Stimulated activated naive CD8-positive, alpha-beta T cell treated with anti-CD3 and anti-CD28 coated beads, Interleukin-15, amount 100 ng/mL, for 72 hours (primary cell): ENCODE results near the gene ZMAT3.

ENCODE experiments used
- ATAC-seq: fragments of 150-1000 bp; cut with Tn5 transposase; 2 replicates; pipeline ENCODE4 v1.10.0; 2021; ENCODE audit warnings: mild to moderate bottlenecking, moderate library complexity
- DNase-seq, 2 donors: peaks; one replicate each; pipeline ENCODE4 v3.0.0; 2021 to 2022
- H3K27ac Mint-ChIP-seq, 2 donors: one replicate each; pipeline ENCODE4 v1.8.0; 2022; ENCODE audit warnings: mild to moderate bottlenecking in 2 of 2, mixed read lengths in 2 of 2, moderate library complexity in 2 of 2
- H3K27me3 Mint-ChIP-seq: one replicate; pipeline ENCODE4 v1.8.0; 2022; ENCODE audit warnings: mixed read lengths
- H3K4me1 Mint-ChIP-seq: one replicate; pipeline ENCODE4 v1.8.0; 2022; ENCODE audit warnings: mild to moderate bottlenecking, mixed read lengths
- H3K4me3 Mint-ChIP-seq, 2 donors: one replicate each; pipeline ENCODE4 v1.8.0; 2022; ENCODE audit warnings: mild to moderate bottlenecking in 2 of 2, mixed read lengths in 2 of 2, moderate library complexity in 1 of 2
- H3K9me3 Mint-ChIP-seq, 2 donors: one replicate each; pipeline ENCODE4 v1.8.0; 2022; ENCODE audit warnings: mixed read lengths in 2 of 2

The ZMAT3 gene

GRCh38 chr3:179016979-179017670, 54.5 kb downstream of the ZMAT3 start:
- ATAC-seq (no peak), DNase-seq (no peak)
- peaks cover 46% of the 10 kb centered on the region for H3K4me1 Mint-ChIP-seq
- no peak overlapping the region for H3K4me3 Mint-ChIP-seq
- no peaks in the 10 kb centered on the region for H3K9me3 Mint-ChIP-seq
- no peak overlapping the region for H3K27ac Mint-ChIP-seq
- H3K27me3 Mint-ChIP-seq, result peaks cover 7% of the 10 kb centered on the region

GRCh38 chr3:179015551-179016020, 56.0 kb downstream of the ZMAT3 start:
- H3K9me3 Mint-ChIP-seq, result no peaks in the 10 kb centered on the region
- H3K27ac Mint-ChIP-seq, result no peak overlapping the region
- H3K4me3 Mint-ChIP-seq, result no peak overlapping the region
- DNase-seq (peak; percentile 61 to 70), ATAC-seq (peak; percentile 94)
- peaks cover 9% of the 10 kb centered on the region for H3K27me3 Mint-ChIP-seq
- H3K4me1 Mint-ChIP-seq, result peaks cover 33% of the 10 kb centered on the region

GRCh38 chr3:179005706-179006105, 65.9 kb downstream of the ZMAT3 start:
- no peak overlapping the region for H3K27ac Mint-ChIP-seq
- H3K4me1 Mint-ChIP-seq, result peaks cover 9% of the 10 kb centered on the region
- ATAC-seq (no peak), DNase-seq (no peak)
- no peak overlapping the region for H3K4me3 Mint-ChIP-seq
- H3K9me3 Mint-ChIP-seq, result no peaks in the 10 kb centered on the region
- H3K27me3 Mint-ChIP-seq, result peaks cover 50% of the 10 kb centered on the region

- no peak overlapping the region for H3K27ac Mint-ChIP-seq
- peaks cover 45% of the 10 kb centered on the region for H3K27me3 Mint-ChIP-seq
- ATAC-seq, result no peak
- H3K4me3 Mint-ChIP-seq, result no peak overlapping the region
- H3K9me3 Mint-ChIP-seq, result no peaks in the 10 kb centered on the region
- H3K4me1 Mint-ChIP-seq, result peaks cover 14% of the 10 kb centered on the region
- no peak for DNase-seq
These were observed 66.4 kb downstream of the ZMAT3 start for GRCh38 chr3:179005213-179005612.

- Mint-ChIP-seq H3K27ac (no peak overlapping the region), H3K4me3 (peak overlapping the region in 1 of 2 donors; percentile 39), H3K27me3 (peaks cover 7% of the 10 kb centered on the region), H3K4me1 (peaks cover 48% of the 10 kb centered on the region), H3K9me3 (peaks cover 0 to 4% of the 10 kb centered on the region in 2 donors)
- no peak for ATAC-seq
- no peak for DNase-seq
These were observed 71.0 kb downstream of the ZMAT3 start for GRCh38 chr3:179000659-179001058.

- DNase-seq (peak; percentile 14 to 21), ATAC-seq (peak; percentile 88)
- H3K9me3 Mint-ChIP-seq, result peaks cover 0 to 4% of the 10 kb centered on the region in 2 donors
- peaks cover 2% of the 10 kb centered on the region for H3K27me3 Mint-ChIP-seq
- peak overlapping the region; percentile 87 to 96 for H3K27ac Mint-ChIP-seq
- peaks cover 48% of the 10 kb centered on the region for H3K4me1 Mint-ChIP-seq
- H3K4me3 Mint-ChIP-seq, result peak overlapping the region; percentile 78 to 81
These were observed 71.5 kb downstream of the ZMAT3 start for GRCh38 chr3:179000144-179000543.

GRCh38 chr3:178996399-178996798, 75.2 kb downstream of the ZMAT3 start:
- Mint-ChIP-seq H3K27me3 (no peaks in the 10 kb centered on the region), H3K27ac (peak overlapping the region; percentile 27 to 66), H3K4me3 (peak overlapping the region in 1 of 2 donors; percentile 14), H3K9me3 (peaks cover 2 to 5% of the 10 kb centered on the region in 2 donors), H3K4me1 (peaks cover 46% of the 10 kb centered on the region)
- ATAC-seq (peak; percentile 88), DNase-seq (peak in 1 of 2 donors; percentile 47)

- Mint-ChIP-seq H3K27ac (no peak overlapping the region), H3K9me3 (peaks cover 30 to 48% of the 10 kb centered on the region in 2 donors), H3K4me1 (no peaks in the 10 kb centered on the region), H3K4me3 (no peak overlapping the region), H3K27me3 (no peaks in the 10 kb centered on the region)
- ATAC-seq (no peak), DNase-seq (no peak)
These were observed 81.3 kb downstream of the ZMAT3 start for GRCh38 chr3:178990293-178990692.

GRCh38 chr3:178989821-178990220, 81.8 kb downstream of the ZMAT3 start:
- no peak for DNase-seq
- peaks cover 30 to 53% of the 10 kb centered on the region in 2 donors for H3K9me3 Mint-ChIP-seq
- H3K27me3 Mint-ChIP-seq, result no peaks in the 10 kb centered on the region
- no peaks in the 10 kb centered on the region for H3K4me1 Mint-ChIP-seq
- ATAC-seq, result no peak
- no peak overlapping the region for H3K27ac Mint-ChIP-seq
- no peak overlapping the region for H3K4me3 Mint-ChIP-seq

- DNase-seq (no peak), ATAC-seq (no peak)
- Mint-ChIP-seq H3K27me3 (no peaks in the 10 kb centered on the region), H3K27ac (no peak overlapping the region), H3K4me1 (peaks cover 1% of the 10 kb centered on the region), H3K4me3 (no peak overlapping the region), H3K9me3 (peaks cover 35 to 66% of the 10 kb centered on the region in 2 donors)
These were observed 83.9 kb downstream of the ZMAT3 start for GRCh38 chr3:178987745-178988144.

GRCh38 chr3:178986456-178986855, 85.2 kb downstream of the ZMAT3 start:
- Mint-ChIP-seq H3K4me1 (peaks cover 10% of the 10 kb centered on the region), H3K27me3 (no peaks in the 10 kb centered on the region), H3K27ac (no peak overlapping the region), H3K4me3 (no peak overlapping the region), H3K9me3 (peaks cover 35 to 64% of the 10 kb centered on the region in 2 donors)
- DNase-seq (no peak), ATAC-seq (no peak)

GRCh38 chr3:178982137-178982536, 89.5 kb downstream of the ZMAT3 start:
- H3K9me3 Mint-ChIP-seq, result peaks cover 9 to 27% of the 10 kb centered on the region in 2 donors
- H3K4me1 Mint-ChIP-seq, result peaks cover 10% of the 10 kb centered on the region
- peak; percentile 81 for ATAC-seq
- H3K4me3 Mint-ChIP-seq, result no peak overlapping the region
- DNase-seq, result no peak
- no peak overlapping the region for H3K27ac Mint-ChIP-seq
- H3K27me3 Mint-ChIP-seq, result no peaks in the 10 kb centered on the region

GRCh38 chr3:178975320-178975719, 96.3 kb downstream of the ZMAT3 start:
- Mint-ChIP-seq H3K4me3 (no peak overlapping the region), H3K27ac (no peak overlapping the region), H3K4me1 (no peaks in the 10 kb centered on the region), H3K27me3 (no peaks in the 10 kb centered on the region), H3K9me3 (peaks cover 5 to 18% of the 10 kb centered on the region in 2 donors)
- DNase-seq (no peak), ATAC-seq (no peak)

- no peak for ATAC-seq
- no peak for DNase-seq
- Mint-ChIP-seq H3K27ac (no peak overlapping the region), H3K27me3 (no peaks in the 10 kb centered on the region), H3K4me1 (peaks cover 12% of the 10 kb centered on the region), H3K9me3 (peaks cover 5 to 18% of the 10 kb centered on the region in 2 donors), H3K4me3 (no peak overlapping the region)
These were observed 100.0 kb downstream of the ZMAT3 start for GRCh38 chr3:178971614-178972013.

- H3K4me1 Mint-ChIP-seq, result peaks cover 19% of the 10 kb centered on the region
These were observed 102.5 kb downstream of the ZMAT3 start for GRCh38 chr3:178969004-178969700.

More at GRCh38 chr3:178969004-178969700, 102.5 kb downstream of the ZMAT3 start:
- H3K9me3 Mint-ChIP-seq, result peaks cover 5 to 9% of the 10 kb centered on the region in 2 donors
- no peak overlapping the region for H3K4me3 Mint-ChIP-seq
- no peak overlapping the region for H3K27ac Mint-ChIP-seq
- no peak for ATAC-seq
- no peak for DNase-seq
- no peaks in the 10 kb centered on the region for H3K27me3 Mint-ChIP-seq
